T-helper 2 cell (primary cell): Measurements from ENCODE around the gene SLC39A11.

Experiments
- DNase-seq, 5 experiments: peaks; one replicate each; pipeline versions ENCODE4 v3.0.0 to v3.0.0-alpha.2; 2012 to 2022

The SLC39A11 gene

GRCh38 chr17:72677714-72678390 is 414.6 kb downstream of the SLC39A11 start:
- DNase-seq, result no peak

- no peak for DNase-seq
Observed at GRCh38 chr17:72677108-72677507, 415.4 kb downstream of the SLC39A11 start.

GRCh38 chr17:72672729-72673128 is 419.8 kb downstream of the SLC39A11 start:
- no peak for DNase-seq

GRCh38 chr17:72671016-72671415 is 421.5 kb downstream of the SLC39A11 start:
- DNase-seq, result no peak

- DNase-seq, result no peak
Observed at GRCh38 chr17:72667096-72668063, 425.1 kb downstream of the SLC39A11 start.

- DNase-seq, result no peak
Observed at GRCh38 chr17:72665852-72666851, 426.3 kb downstream of the SLC39A11 start.

- DNase-seq, result no peak
Observed at GRCh38 chr17:72662827-72663190, 429.7 kb downstream of the SLC39A11 start.

GRCh38 chr17:72661945-72662826 is 430.3 kb downstream of the SLC39A11 start:
- DNase-seq, result no peak

- no peak for DNase-seq
Observed at GRCh38 chr17:72661116-72661944, 431.2 kb downstream of the SLC39A11 start.

- DNase-seq, result no peak
Observed at GRCh38 chr17:72660274-72661115, 432.0 kb downstream of the SLC39A11 start.

- no peak for DNase-seq
Observed at GRCh38 chr17:72659811-72660210, 432.7 kb downstream of the SLC39A11 start.

GRCh38 chr17:72658675-72659074 is 433.8 kb downstream of the SLC39A11 start:
- no peak for DNase-seq

GRCh38 chr17:72657467-72658317 is 434.8 kb downstream of the SLC39A11 start:
- no peak for DNase-seq

GRCh38 chr17:72656130-72656763 is 436.2 kb downstream of the SLC39A11 start:
- DNase-seq, result no peak

- no peak for DNase-seq
Observed at GRCh38 chr17:72654706-72655105, 437.8 kb downstream of the SLC39A11 start.

GRCh38 chr17:72651988-72652387 is 440.5 kb downstream of the SLC39A11 start:
- DNase-seq, result no peak

- DNase-seq, result no peak
Observed at GRCh38 chr17:72648702-72649101, 443.8 kb downstream of the SLC39A11 start.

GRCh38 chr17:72646176-72646575 is 446.3 kb downstream of the SLC39A11 start:
- DNase-seq, result no peak
